ENCODE data around the gene ADAM15. TPM values are rescaled to one million over a fixed set of nuclear protein-coding genes. Genes with fewer than 3 reads are reported as not detected.
A peak's percentile ranks its signal among the peaks of the same experiment; 100 is the strongest.

The ADAM15 gene
- total RNA-seq, 1 experiment from 2014 or later = 38.4 TPM

DNA sequence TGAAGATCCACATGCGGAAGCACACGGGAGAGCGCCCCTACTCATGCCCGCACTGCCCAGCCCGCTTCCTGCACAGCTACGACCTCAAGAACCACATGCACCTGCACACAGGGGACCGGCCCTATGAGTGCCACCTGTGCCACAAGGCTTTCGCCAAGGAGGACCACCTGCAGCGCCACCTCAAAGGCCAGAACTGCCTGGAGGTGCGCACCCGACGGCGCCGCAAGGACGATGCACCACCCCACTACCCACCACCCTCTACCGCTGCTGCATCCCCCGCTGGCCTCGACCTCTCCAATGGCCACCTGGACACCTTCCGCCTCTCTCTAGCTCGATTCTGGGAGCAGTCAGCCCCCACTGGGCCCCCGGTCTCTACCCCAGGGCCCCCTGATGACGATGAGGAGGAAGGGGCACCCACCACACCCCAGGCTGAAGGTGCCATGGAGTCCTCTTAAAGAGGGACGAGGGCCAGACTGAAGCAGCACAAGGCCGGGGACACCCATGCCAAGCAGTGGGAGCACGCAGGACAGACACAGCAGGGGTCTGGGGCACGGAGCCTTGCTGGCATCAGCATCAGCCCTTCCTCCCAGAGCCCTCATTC lies 34.8 kb upstream of the ADAM15 start:
- Mint-ChIP-seq H3K4me3 (peak overlapping the region; percentile 60; the same call in 1 of the 2 replicates), H3K27me3 (ENCODE audit: low read depth) (peaks cover 4% of the 10 kb centered on the region; the same call in 1 of the 2 replicates), H3K4me1 (peaks cover 45% of the 10 kb centered on the region), H3K27ac (no peak overlapping the region; the same call in 1 of the 2 replicates), H3K36me3 (peaks cover 8% of the 10 kb centered on the region; the same call in 1 of the 2 replicates), H3K9me3 (no peaks in the 10 kb centered on the region)
- TF ChIP-seq, protein P1, sequence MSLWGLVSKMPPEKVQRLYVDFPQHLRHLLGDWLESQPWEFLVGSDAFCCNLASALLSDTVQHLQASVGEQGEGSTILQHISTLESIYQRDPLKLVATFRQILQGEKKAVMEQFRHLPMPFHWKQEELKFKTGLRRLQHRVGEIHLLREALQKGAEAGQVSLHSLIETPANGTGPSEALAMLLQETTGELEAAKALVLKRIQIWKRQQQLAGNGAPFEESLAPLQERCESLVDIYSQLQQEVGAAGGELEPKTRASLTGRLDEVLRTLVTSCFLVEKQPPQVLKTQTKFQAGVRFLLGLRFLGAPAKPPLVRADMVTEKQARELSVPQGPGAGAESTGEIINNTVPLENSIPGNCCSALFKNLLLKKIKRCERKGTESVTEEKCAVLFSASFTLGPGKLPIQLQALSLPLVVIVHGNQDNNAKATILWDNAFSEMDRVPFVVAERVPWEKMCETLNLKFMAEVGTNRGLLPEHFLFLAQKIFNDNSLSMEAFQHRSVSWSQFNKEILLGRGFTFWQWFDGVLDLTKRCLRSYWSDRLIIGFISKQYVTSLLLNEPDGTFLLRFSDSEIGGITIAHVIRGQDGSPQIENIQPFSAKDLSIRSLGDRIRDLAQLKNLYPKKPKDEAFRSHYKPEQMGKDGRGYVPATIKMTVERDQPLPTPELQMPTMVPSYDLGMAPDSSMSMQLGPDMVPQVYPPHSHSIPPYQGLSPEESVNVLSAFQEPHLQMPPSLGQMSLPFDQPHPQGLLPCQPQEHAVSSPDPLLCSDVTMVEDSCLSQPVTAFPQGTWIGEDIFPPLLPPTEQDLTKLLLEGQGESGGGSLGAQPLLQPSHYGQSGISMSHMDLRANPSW (CRISPR knock-in tag; conservative IDR thresholded peaks at IDR 0.05; ENCODE audit: low read depth) = no peak
- TF ChIP-seq, protein P2, sequence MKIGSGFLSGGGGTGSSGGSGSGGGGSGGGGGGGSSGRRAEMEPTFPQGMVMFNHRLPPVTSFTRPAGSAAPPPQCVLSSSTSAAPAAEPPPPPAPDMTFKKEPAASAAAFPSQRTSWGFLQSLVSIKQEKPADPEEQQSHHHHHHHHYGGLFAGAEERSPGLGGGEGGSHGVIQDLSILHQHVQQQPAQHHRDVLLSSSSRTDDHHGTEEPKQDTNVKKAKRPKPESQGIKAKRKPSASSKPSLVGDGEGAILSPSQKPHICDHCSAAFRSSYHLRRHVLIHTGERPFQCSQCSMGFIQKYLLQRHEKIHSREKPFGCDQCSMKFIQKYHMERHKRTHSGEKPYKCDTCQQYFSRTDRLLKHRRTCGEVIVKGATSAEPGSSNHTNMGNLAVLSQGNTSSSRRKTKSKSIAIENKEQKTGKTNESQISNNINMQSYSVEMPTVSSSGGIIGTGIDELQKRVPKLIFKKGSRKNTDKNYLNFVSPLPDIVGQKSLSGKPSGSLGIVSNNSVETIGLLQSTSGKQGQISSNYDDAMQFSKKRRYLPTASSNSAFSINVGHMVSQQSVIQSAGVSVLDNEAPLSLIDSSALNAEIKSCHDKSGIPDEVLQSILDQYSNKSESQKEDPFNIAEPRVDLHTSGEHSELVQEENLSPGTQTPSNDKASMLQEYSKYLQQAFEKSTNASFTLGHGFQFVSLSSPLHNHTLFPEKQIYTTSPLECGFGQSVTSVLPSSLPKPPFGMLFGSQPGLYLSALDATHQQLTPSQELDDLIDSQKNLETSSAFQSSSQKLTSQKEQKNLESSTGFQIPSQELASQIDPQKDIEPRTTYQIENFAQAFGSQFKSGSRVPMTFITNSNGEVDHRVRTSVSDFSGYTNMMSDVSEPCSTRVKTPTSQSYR (CRISPR knock-in tag; IDR thresholded peaks at IDR 0.05) = no peak
- TF ChIP-seq, protein P3, sequence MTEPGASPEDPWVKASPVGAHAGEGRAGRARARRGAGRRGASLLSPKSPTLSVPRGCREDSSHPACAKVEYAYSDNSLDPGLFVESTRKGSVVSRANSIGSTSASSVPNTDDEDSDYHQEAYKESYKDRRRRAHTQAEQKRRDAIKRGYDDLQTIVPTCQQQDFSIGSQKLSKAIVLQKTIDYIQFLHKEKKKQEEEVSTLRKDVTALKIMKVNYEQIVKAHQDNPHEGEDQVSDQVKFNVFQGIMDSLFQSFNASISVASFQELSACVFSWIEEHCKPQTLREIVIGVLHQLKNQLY (CRISPR knock-in tag; IDR thresholded peaks at IDR 0.05) = no peak
- TF ChIP-seq ZNF138 (CRISPR knock-in tag; conservative IDR thresholded peaks at IDR 0.05) = 0 out of 2 replicates have a peak, but pooled peaks have one; percentile 60
- no peak for ATAC-seq
- ChIA-PET CTCF (interaction anchor here (0.8 to 6.8 kb wide), 26 partner anchors 9 to 157 kb away, joined by 4 to 79 read pairs (median 14); partner anchors contain the start of genes ADAM15, DCST1, DCST2 and EFNA3), POLR2A (interaction anchor here (0.6 to 3.5 kb wide), 9 partner anchors 13 to 449 kb away, joined by 3 to 28 read pairs (median 4); partner anchors contain the start of genes CHRNB2, FLAD1, SHC1 and ZBTB7B)
- DNase-seq (ENCODE audit: low spot score) = no peak

DNA sequence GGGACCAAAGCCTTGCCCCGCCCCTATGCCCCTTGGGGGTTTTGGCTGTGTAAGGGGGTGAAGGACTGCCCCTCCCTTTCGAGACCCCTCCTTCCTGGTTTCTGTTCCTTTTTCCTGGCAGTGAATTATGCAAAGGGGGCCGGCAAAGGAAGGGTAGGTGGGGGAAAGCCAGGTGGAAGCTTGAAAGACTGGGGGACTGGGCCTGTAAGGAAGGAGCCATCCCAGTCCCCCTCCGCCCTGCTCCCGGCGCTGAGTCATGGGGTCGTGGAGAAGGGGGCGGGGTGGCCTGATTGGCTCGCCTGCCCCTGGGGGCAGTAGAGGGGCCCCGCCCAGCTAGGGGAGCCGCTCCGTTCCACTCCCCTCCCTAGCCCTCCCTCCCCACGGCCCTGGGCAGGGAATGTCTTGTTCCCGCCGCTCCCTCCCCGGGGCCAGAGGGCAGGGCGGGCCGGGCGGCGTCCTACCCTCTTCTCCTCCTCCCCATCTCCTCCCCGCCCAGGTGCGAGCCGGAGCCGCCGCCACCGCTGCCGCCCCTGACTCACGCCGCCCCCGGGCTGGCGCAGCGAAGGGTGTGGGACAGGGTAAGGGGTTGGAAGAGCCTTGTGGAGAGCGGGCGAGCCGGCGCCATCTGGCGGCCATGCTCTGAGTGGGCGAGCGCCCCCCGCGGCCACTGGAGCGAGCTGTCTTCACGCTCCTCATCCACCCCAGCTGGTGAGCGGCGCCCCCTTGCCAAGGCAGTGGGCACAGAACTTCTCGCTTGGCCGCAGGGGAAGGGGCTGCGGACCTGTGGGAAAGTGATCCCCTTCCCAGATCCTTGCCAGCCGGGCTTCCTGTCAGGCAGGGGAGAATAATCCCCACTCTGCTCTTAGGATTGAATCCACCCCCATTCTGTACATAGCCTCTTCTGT lies 33.8 kb upstream of the ADAM15 start:
- peak; percentile 88 for ATAC-seq
- peak; percentile 93 for DNase-seq (ENCODE audit: low spot score)
- Mint-ChIP-seq H3K4me1 (peaks cover 46% of the 10 kb centered on the region), H3K27me3 (ENCODE audit: low read depth) (peaks cover 4% of the 10 kb centered on the region; the same call in 1 of the 2 replicates), H3K4me3 (peak overlapping the region; percentile 62), H3K9me3 (no peaks in the 10 kb centered on the region), H3K27ac (peak overlapping the region; percentile 70), H3K36me3 (peaks cover 8% of the 10 kb centered on the region; the same call in 1 of the 2 replicates)
- POLR2A ChIA-PET = interaction anchor here (0.6 to 3.5 kb wide), 16 partner anchors 12 to 1151 kb away, joined by 3 to 28 read pairs (median 4); partner anchors contain the start of genes ADAM15, CHRNB2, FLAD1 and LENEP
- CTCF ChIA-PET = interaction anchor here (0.6 to 6.8 kb wide), 51 partner anchors 9 to 396 kb away, joined by 3 to 79 read pairs (median 6); partner anchors contain the start of genes ADAM15, DCST1, DCST2 and EFNA3
- TF ChIP-seq GRHL2 (CRISPR knock-in tag; IDR thresholded peaks at IDR 0.05; ENCODE audit: insufficient replicate concordance, severe bottlenecking) (no peak), JUN (CRISPR knock-in tag; IDR thresholded peaks at IDR 0.05) (no peak), FOXK1 (CRISPR knock-in tag; IDR thresholded peaks at IDR 0.05) (peak; percentile 81), NFE2L1 (CRISPR knock-in tag; IDR thresholded peaks at IDR 0.05) (peak; percentile 89), KAT7 (CRISPR knock-in tag; IDR thresholded peaks at IDR 0.05; ENCODE audit: borderline replicate concordance) (peak; percentile 90; the same call in 1 of the 2 replicates), ZNF671 (CRISPR knock-in tag; IDR thresholded peaks at IDR 0.05) (no peak), MYBL2 (CRISPR knock-in tag; IDR thresholded peaks at IDR 0.05) (peak; percentile 62; the same call in 1 of the 2 replicates)
- TF ChIP-seq, protein P4, sequence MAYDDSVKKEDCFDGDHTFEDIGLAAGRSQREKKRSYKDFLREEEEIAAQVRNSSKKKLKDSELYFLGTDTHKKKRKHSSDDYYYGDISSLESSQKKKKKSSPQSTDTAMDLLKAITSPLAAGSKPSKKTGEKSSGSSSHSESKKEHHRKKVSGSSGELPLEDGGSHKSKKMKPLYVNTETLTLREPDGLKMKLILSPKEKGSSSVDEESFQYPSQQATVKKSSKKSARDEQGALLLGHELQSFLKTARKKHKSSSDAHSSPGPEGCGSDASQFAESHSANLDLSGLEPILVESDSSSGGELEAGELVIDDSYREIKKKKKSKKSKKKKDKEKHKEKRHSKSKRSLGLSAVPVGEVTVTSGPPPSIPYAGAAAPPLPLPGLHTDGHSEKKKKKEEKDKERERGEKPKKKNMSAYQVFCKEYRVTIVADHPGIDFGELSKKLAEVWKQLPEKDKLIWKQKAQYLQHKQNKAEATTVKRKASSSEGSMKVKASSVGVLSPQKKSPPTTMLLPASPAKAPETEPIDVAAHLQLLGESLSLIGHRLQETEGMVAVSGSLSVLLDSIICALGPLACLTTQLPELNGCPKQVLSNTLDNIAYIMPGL (CRISPR knock-in tag; IDR thresholded peaks at IDR 0.05) = peak; percentile 100
- TF ChIP-seq, protein P5, sequence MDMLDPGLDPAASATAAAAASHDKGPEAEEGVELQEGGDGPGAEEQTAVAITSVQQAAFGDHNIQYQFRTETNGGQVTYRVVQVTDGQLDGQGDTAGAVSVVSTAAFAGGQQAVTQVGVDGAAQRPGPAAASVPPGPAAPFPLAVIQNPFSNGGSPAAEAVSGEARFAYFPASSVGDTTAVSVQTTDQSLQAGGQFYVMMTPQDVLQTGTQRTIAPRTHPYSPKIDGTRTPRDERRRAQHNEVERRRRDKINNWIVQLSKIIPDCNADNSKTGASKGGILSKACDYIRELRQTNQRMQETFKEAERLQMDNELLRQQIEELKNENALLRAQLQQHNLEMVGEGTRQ (CRISPR knock-in tag; IDR thresholded peaks at IDR 0.05) = peak; percentile 26; the same call in 1 of the 2 replicates
- TF ChIP-seq, protein P6, sequence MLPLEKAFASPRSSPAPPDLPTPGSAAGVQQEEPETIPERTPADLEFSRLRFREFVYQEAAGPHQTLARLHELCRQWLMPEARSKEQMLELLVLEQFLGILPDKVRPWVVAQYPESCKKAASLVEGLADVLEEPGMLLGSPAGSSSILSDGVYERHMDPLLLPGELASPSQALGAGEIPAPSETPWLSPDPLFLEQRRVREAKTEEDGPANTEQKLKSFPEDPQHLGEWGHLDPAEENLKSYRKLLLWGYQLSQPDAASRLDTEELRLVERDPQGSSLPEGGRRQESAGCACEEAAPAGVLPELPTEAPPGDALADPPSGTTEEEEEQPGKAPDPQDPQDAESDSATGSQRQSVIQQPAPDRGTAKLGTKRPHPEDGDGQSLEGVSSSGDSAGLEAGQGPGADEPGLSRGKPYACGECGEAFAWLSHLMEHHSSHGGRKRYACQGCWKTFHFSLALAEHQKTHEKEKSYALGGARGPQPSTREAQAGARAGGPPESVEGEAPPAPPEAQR (CRISPR knock-in tag; IDR thresholded peaks at IDR 0.05) = no peak
- TF ChIP-seq, protein P7, sequence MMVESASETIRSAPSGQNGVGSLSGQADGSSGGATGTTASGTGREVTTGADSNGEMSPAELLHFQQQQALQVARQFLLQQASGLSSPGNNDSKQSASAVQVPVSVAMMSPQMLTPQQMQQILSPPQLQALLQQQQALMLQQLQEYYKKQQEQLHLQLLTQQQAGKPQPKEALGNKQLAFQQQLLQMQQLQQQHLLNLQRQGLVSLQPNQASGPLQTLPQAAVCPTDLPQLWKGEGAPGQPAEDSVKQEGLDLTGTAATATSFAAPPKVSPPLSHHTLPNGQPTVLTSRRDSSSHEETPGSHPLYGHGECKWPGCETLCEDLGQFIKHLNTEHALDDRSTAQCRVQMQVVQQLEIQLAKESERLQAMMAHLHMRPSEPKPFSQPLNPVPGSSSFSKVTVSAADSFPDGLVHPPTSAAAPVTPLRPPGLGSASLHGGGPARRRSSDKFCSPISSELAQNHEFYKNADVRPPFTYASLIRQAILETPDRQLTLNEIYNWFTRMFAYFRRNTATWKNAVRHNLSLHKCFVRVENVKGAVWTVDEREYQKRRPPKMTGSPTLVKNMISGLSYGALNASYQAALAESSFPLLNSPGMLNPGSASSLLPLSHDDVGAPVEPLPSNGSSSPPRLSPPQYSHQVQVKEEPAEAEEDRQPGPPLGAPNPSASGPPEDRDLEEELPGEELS (CRISPR knock-in tag; IDR thresholded peaks at IDR 0.05) = peak; percentile 75
- TF ChIP-seq, protein P8, sequence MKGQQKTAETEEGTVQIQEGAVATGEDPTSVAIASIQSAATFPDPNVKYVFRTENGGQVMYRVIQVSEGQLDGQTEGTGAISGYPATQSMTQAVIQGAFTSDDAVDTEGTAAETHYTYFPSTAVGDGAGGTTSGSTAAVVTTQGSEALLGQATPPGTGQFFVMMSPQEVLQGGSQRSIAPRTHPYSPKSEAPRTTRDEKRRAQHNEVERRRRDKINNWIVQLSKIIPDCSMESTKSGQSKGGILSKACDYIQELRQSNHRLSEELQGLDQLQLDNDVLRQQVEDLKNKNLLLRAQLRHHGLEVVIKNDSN (CRISPR knock-in tag; IDR thresholded peaks at IDR 0.05) = peak; percentile 61; the same call in 1 of the 2 replicates

Data from WTC11 (cell line).